ENCODE results near the gene AKAP9.

- TF ChIP-seq POLR2A (IDR thresholded peaks at IDR 0.05) (no peak), CTCF (IDR thresholded peaks at IDR 0.05) (no peak)
Observed at GRCh38 chr7:92051655-92052054, 111.0 kb downstream of the AKAP9 start.
